HG03378 (cell line): ENCODE data around the gene ESR1.

Experiments
- ATAC-seq: cut with Tn5 transposase; IDR thresholded peaks from one replicate; pipeline ENCODE4 v1.9.1; 2021; ENCODE audit warnings: mild to moderate bottlenecking, moderate library complexity; ENCODE audit not compliant: unreplicated experiment

Gene ESR1

GRCh38 chr6:151807513-151808370 is at the start of gene ESR1:
Gene ESR1, plus strand, starts transcription at chr6:151807682. Its CDS starts 231 bp downstream, at chr6:151807913.
- no peak for ATAC-seq

GRCh38 chr6:151760486-151760885 is 47.0 kb upstream of the ESR1 start:
- ATAC-seq = no peak

- ATAC-seq = no peak
Observed at GRCh38 chr6:151761851-151762250, 45.6 kb upstream of the ESR1 start.

- ATAC-seq = no peak
Observed at GRCh38 chr6:151762817-151763216, 44.7 kb upstream of the ESR1 start.

GRCh38 chr6:151763303-151763702 is 44.2 kb upstream of the ESR1 start:
- no peak for ATAC-seq

- peak; percentile 56 for ATAC-seq
Observed at GRCh38 chr6:151763938-151764680, 43.4 kb upstream of the ESR1 start.

GRCh38 chr6:151765444-151765886 is 42.0 kb upstream of the ESR1 start:
- peak; percentile 86 for ATAC-seq

- ATAC-seq = no peak
Observed at GRCh38 chr6:151772446-151772845, 35.0 kb upstream of the ESR1 start.

- ATAC-seq = no peak
Observed at GRCh38 chr6:151773382-151773781, 34.1 kb upstream of the ESR1 start.

- ATAC-seq = no peak
Observed at GRCh38 chr6:151782560-151782959, 24.9 kb upstream of the ESR1 start.

- no peak for ATAC-seq
Observed at GRCh38 chr6:151783692-151784091, 23.8 kb upstream of the ESR1 start.

- no peak for ATAC-seq
Observed at GRCh38 chr6:151784441-151785214, 22.9 kb upstream of the ESR1 start.

- no peak for ATAC-seq
Observed at GRCh38 chr6:151796842-151797530, 10.5 kb upstream of the ESR1 start.

- no peak for ATAC-seq
Observed at GRCh38 chr6:151803743-151804142, 3.7 kb upstream of the ESR1 start.

GRCh38 chr6:151804585-151805285 is 2.7 kb upstream of the ESR1 start:
- ATAC-seq = no peak

- ATAC-seq = no peak
Observed at GRCh38 chr6:151805286-151805840, 2.1 kb upstream of the ESR1 start.

- no peak for ATAC-seq
Observed at GRCh38 chr6:151806757-151807512, 547 bp upstream of the ESR1 start.

GRCh38 chr6:151808371-151809241 is 1.1 kb downstream of the ESR1 start:
- no peak for ATAC-seq
